IMR-90 (cell line): ENCODE data around the gene CYP2C9. TPM values are rescaled to one million over a fixed set of nuclear protein-coding genes. Genes with fewer than 3 reads are reported as not detected.

ENCODE experiments used
- ATAC-seq: fragments of 200-7000 bp; cut with Tn5 transposase; 2 replicates; pipeline ENCODE4 v1.9.1; 2020; ENCODE audit warnings: low read depth, mild to moderate bottlenecking, moderate library complexity
- BruUV-seq: library from RNA; stranded (reverse); fragments of 400-500 nt; replicated peaks from 2 replicates; lab custom pipeline; 2021; lab: Mats Ljungman, UMichigan
- CTCF ChIA-PET: fragments of 300-600 bp; formaldehyde crosslinking; extraction: SDS; loops from one replicate; lab custom pipeline; 2021; ENCODE audit warnings: antibody characterized with exemption; lab: Yijun Ruan, JAX
- POLR2A ChIA-PET: fragments of 300-600 bp; sonication (Branson Sonifier 250); formaldehyde crosslinking; loops from one replicate; lab custom pipeline; 2022; ENCODE audit warnings: antibody characterized with exemption; ENCODE audit not compliant: unreplicated experiment; lab: Charles Lee
- DNase-seq: peaks from one replicate; pipeline ENCODE4 v3.0.0; 2013
- H2AFZ ChIP-seq: replicated peaks from 2 replicates; pipeline ENCODE3; 2013; ENCODE audit warnings: low read length, mild to moderate bottlenecking; ENCODE audit not compliant: poor library complexity
- H2AK5ac ChIP-seq: 2 replicates; pipeline ENCODE4 v1.6.1; 2013; ENCODE audit warnings: low read depth, low read length, inconsistent platforms
- H2AK9ac ChIP-seq: replicated peaks from 2 replicates; pipeline ENCODE3; 2013; ENCODE audit warnings: mild to moderate bottlenecking, low read depth, low read length, moderate library complexity; ENCODE audit not compliant: poor library complexity
- H2BK120ac ChIP-seq: 2 replicates; pipeline ENCODE4 v1.6.1; 2013; ENCODE audit warnings: low read depth, low read length, inconsistent platforms
- H2BK15ac ChIP-seq: 3 replicates; pipeline ENCODE4 v1.6.1; 2013; ENCODE audit warnings: low read depth, low read length, inconsistent platforms
- H2BK20ac ChIP-seq: 2 replicates; pipeline ENCODE4 v1.6.1; 2013; ENCODE audit warnings: low read depth, mild to moderate bottlenecking, inconsistent platforms, low read length, moderate library complexity
- H2BK5ac ChIP-seq: 2 replicates; pipeline ENCODE4 v1.6.1; 2013; ENCODE audit warnings: mild to moderate bottlenecking, low read depth, low read length, inconsistent platforms; ENCODE audit not compliant: poor library complexity, severe bottlenecking
- H3K14ac ChIP-seq: replicated peaks from 2 replicates; pipeline ENCODE4 v1.6.1; 2013; ENCODE audit warnings: low read depth, low read length, inconsistent platforms
- H3K18ac ChIP-seq: 2 replicates; pipeline ENCODE4 v1.6.1; 2013; ENCODE audit warnings: low read depth, low read length, control low read depth
- H3K23ac ChIP-seq: 2 replicates; pipeline ENCODE4 v1.6.1; 2013; ENCODE audit warnings: low read depth, low read length, inconsistent platforms
- H3K27ac ChIP-seq: 2 replicates; pipeline ENCODE4 v1.5.1; 2013; ENCODE audit warnings: mild to moderate bottlenecking, control low read depth, low read length; ENCODE audit not compliant: insufficient read depth
- H3K27me3 ChIP-seq: 2 replicates; pipeline ENCODE4 v1.6.1; 2013; ENCODE audit warnings: low read length; ENCODE audit not compliant: control insufficient read depth, insufficient read depth
- H3K36me3 ChIP-seq: 2 replicates; pipeline ENCODE4 v1.6.1; 2013; ENCODE audit warnings: low read length, mixed read lengths; ENCODE audit not compliant: control insufficient read depth, insufficient read depth
- H3K4ac ChIP-seq: 2 replicates; pipeline ENCODE4 v1.6.1; 2013; ENCODE audit warnings: low read depth, low read length, inconsistent platforms
- H3K4me1 ChIP-seq: 2 replicates; pipeline ENCODE4 v1.6.1; 2013; ENCODE audit warnings: low read length, mixed read lengths; ENCODE audit not compliant: control insufficient read depth, insufficient read depth
- H3K4me2 ChIP-seq: 2 replicates; pipeline ENCODE4 v1.6.1; 2013; ENCODE audit warnings: low read depth, mild to moderate bottlenecking, control low read depth, low read length, moderate library complexity
- H3K4me3 ChIP-seq: 2 replicates; pipeline ENCODE4 v1.5.1; 2013; ENCODE audit warnings: low read depth, mild to moderate bottlenecking, control low read depth, low read length, moderate library complexity; ENCODE audit not compliant: insufficient read depth
- H3K56ac ChIP-seq: 2 replicates; pipeline ENCODE4 v1.6.1; 2013; ENCODE audit warnings: low read length, inconsistent platforms; ENCODE audit not compliant: insufficient read depth; ENCODE audit errors: extremely low read depth
- H3K79me1 ChIP-seq, 2 experiments: 2 replicates each; pipeline ENCODE4 v1.6.1; 2013; ENCODE audit warnings: low read length in 2 of 2, inconsistent platforms in 1 of 2, low read depth in 1 of 2
- H3K9ac ChIP-seq: 2 replicates; pipeline ENCODE4 v1.6.1; 2013; ENCODE audit warnings: low read depth, low read length, control low read depth
- H3K9me1 ChIP-seq: 2 replicates; pipeline ENCODE4 v1.6.1; 2013; ENCODE audit warnings: low read length, inconsistent platforms; ENCODE audit not compliant: insufficient read depth
- H3K9me3 ChIP-seq: 2 replicates; pipeline ENCODE4 v1.6.1; 2013; ENCODE audit warnings: low read length; ENCODE audit not compliant: control insufficient read depth, insufficient read depth
- H4K20me1 ChIP-seq: 2 replicates; pipeline ENCODE4 v1.6.1; 2013; ENCODE audit warnings: low read length, inconsistent platforms; ENCODE audit not compliant: insufficient read depth
- H4K5ac ChIP-seq: 2 replicates; pipeline ENCODE4 v1.6.1; 2013; ENCODE audit warnings: mild to moderate bottlenecking, low read depth, low read length, control low read depth
- H4K8ac ChIP-seq, 2 experiments: 2 replicates each; pipeline ENCODE4 v1.6.1; 2013; ENCODE audit warnings: low read depth in 2 of 2, low read length in 2 of 2, control low read depth in 1 of 2, inconsistent platforms in 1 of 2
- H4K91ac ChIP-seq: 2 replicates; pipeline ENCODE4 v1.6.1; 2013; ENCODE audit warnings: low read depth, low read length, inconsistent platforms; ENCODE audit not compliant: insufficient read depth
- MXI1 ChIP-seq: IDR thresholded peaks from 2 replicates; pipeline ENCODE4 v1.6.1; 2012; ENCODE audit warnings: low read depth, mild to moderate bottlenecking, low read length, moderate library complexity, borderline replicate concordance
- RCOR1 ChIP-seq: IDR thresholded peaks from 2 replicates; pipeline ENCODE4 v1.6.1; 2012; ENCODE audit warnings: mild to moderate bottlenecking, low read length, improper control_type of control experiment; ENCODE audit not compliant: insufficient replicate concordance
- dilution Hi-C: fragments of 300-500 bp; cut with HindIII; formaldehyde crosslinking; loops from one replicate; pipeline ENCODE4 v1.14.3; 2018; ENCODE audit warnings: low sequenced_read_pairs; ENCODE audit not compliant: unreplicated experiment
- in situ Hi-C: fragments of 300-500 bp; cut with MboI; formaldehyde crosslinking; loops from 3 replicates; pipeline ENCODE4 v1.14.3; 2019; ENCODE audit warnings: low sequenced_read_pairs, inconsistent platforms, mixed read lengths
- intact Hi-C: fragments of 100-400 bp; cut with micrococcal nuclease; formaldehyde crosslinking; loops from 2 replicates; pipeline ENCODE4 v1.10.0; 2022
- polyA plus RNA-seq, 3 experiments: library from polyadenylated mRNA; depleted of rRNA; stranded (reverse); fragments of >200 nt; gene quantifications; 2 replicates each; pipeline ENCODE4 v1.2.3, GENCODE V29; 2012; ENCODE audit warnings: low replicate concordance in 1 of 3
- total RNA-seq: library from RNA; depleted of rRNA; stranded (reverse); fragments of >200 nt; gene quantifications from 2 replicates; pipeline ENCODE4 v1.2.3, GENCODE V29; 2012
- TF ChIP-seq, protein P1 (sequence below): conservative IDR thresholded peaks from 2 replicates; pipeline ENCODE4 v1.5.1; 2012; ENCODE audit warnings: mild to moderate bottlenecking, low read depth, low read length, improper control_type of control experiment
- TF ChIP-seq, protein P2 (sequence below): fragments of 150-350 bp; IDR thresholded peaks from 2 replicates; pipeline ENCODE4 v1.6.1; 2017; ENCODE audit warnings: mild to moderate bottlenecking, antibody characterized with exemption, low read length, low read depth

CYP2C9 gene
- total and polyA plus RNA-seq, 2 of the 4 experiments (the other 2 are of a cell fraction): not detected

GRCh38 chr10:94916423-94916822 is 22.0 kb upstream of the CYP2C9 start:
- Histone ChIP-seq H3K9ac (no peak overlapping the region), H3K14ac (no peak overlapping the region), H3K4me2 (no peak overlapping the region), H3K56ac (no peak overlapping the region), H4K91ac (no peak overlapping the region), H2BK15ac (no peak overlapping the region), H3K27ac (no peak overlapping the region), H3K23ac (no peak overlapping the region), H3K9me3 (peaks cover 2% of the 10 kb centered on the region; the same call in 1 of the 2 replicates), H2AK9ac (no peak overlapping the region), H2AK5ac (no peak overlapping the region), H4K8ac (no peak overlapping the region), H4K20me1 (no peaks in the 10 kb centered on the region), H3K36me3 (no peaks in the 10 kb centered on the region), H3K79me1 (no peaks in the 10 kb centered on the region), H2BK5ac (no peak overlapping the region), H3K4me1 (no peaks in the 10 kb centered on the region), H4K5ac (no peak overlapping the region), H3K9me1 (no peaks in the 10 kb centered on the region), H3K18ac (no peak overlapping the region), H2BK120ac (no peak overlapping the region), H3K4me3 (no peak overlapping the region), H3K27me3 (no peaks in the 10 kb centered on the region), H3K4ac (no peak overlapping the region), H2AFZ (no peak overlapping the region), H2BK20ac (no peak overlapping the region)
- no peak for DNase-seq
- in situ Hi-C loops: no loop called here
- POLR2A ChIA-PET: no interaction called here
- dilution Hi-C loops: no loop called here
- CTCF ChIA-PET: interaction anchor here (0.6 kb wide), 1 partner anchor 9 kb away, joined by 9 read pairs; no protein-coding TSS in a partner anchor
- ATAC-seq: no peak
- intact Hi-C loops: no loop called here
- no peak for TF ChIP-seq MXI1
- TF ChIP-seq, protein P1, sequence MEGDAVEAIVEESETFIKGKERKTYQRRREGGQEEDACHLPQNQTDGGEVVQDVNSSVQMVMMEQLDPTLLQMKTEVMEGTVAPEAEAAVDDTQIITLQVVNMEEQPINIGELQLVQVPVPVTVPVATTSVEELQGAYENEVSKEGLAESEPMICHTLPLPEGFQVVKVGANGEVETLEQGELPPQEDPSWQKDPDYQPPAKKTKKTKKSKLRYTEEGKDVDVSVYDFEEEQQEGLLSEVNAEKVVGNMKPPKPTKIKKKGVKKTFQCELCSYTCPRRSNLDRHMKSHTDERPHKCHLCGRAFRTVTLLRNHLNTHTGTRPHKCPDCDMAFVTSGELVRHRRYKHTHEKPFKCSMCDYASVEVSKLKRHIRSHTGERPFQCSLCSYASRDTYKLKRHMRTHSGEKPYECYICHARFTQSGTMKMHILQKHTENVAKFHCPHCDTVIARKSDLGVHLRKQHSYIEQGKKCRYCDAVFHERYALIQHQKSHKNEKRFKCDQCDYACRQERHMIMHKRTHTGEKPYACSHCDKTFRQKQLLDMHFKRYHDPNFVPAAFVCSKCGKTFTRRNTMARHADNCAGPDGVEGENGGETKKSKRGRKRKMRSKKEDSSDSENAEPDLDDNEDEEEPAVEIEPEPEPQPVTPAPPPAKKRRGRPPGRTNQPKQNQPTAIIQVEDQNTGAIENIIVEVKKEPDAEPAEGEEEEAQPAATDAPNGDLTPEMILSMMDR: no peak
- TF ChIP-seq RCOR1: no peak
- TF ChIP-seq, protein P2, sequence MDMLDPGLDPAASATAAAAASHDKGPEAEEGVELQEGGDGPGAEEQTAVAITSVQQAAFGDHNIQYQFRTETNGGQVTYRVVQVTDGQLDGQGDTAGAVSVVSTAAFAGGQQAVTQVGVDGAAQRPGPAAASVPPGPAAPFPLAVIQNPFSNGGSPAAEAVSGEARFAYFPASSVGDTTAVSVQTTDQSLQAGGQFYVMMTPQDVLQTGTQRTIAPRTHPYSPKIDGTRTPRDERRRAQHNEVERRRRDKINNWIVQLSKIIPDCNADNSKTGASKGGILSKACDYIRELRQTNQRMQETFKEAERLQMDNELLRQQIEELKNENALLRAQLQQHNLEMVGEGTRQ: no peak
- no TSS peak for BruUV-seq
